ENCODE measurements around the gene ATRNL1. TPM values are rescaled to one million over a fixed set of nuclear protein-coding genes. Genes with fewer than 3 reads are reported as not detected.

ATRNL1 gene
- total RNA-seq, 1 experiment from 2014 or later: not detected

DNA sequence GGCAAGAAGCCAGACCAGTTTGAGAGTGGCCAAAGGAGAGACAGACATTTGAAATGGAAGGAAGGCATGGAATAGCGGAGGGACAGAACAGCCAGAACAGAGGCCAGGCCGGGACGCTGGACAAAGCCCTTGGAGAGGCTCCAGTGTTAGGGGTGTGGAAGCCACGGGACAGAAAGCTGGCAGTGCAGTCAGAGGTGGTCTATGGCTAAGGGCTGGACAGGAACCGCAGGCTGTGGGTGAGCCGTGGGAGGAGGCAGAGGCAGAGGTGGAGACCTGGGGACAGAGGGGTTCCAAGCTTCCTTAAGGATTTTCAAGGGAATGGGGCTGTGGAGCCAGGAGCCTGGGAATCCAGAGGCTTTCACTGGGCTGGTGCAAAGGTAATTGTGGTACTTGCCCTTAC, 878.8 kb downstream of the ATRNL1 start:
- no peaks in the 10 kb centered on the region for H3F3A ChIP-seq (ENCODE audit: low read length, unreplicated experiment)
- H3K79me2 ChIP-seq (ENCODE audit: low read length): no peaks in the 10 kb centered on the region
- no peak overlapping the region for H3K9ac ChIP-seq (ENCODE audit: low read length)
- no peak overlapping the region for H2AFZ ChIP-seq (ENCODE audit: low read length)
- intact Hi-C loops (cut with micrococcal nuclease): no loop called here
- ATAC-seq (no peak), DNase-seq (no peak)
- no peaks in the 10 kb centered on the region for H3K27me3 ChIP-seq (ENCODE audit: low read length)
- TF ChIP-seq EZH2 (IDR thresholded peaks at IDR 0.05; ENCODE audit: low read length, unreplicated experiment) (no peak), EZH2phosphoT487 (IDR thresholded peaks at IDR 0.05; ENCODE audit: borderline replicate concordance, low read length) (no peak)
- TF ChIP-seq, protein P1, sequence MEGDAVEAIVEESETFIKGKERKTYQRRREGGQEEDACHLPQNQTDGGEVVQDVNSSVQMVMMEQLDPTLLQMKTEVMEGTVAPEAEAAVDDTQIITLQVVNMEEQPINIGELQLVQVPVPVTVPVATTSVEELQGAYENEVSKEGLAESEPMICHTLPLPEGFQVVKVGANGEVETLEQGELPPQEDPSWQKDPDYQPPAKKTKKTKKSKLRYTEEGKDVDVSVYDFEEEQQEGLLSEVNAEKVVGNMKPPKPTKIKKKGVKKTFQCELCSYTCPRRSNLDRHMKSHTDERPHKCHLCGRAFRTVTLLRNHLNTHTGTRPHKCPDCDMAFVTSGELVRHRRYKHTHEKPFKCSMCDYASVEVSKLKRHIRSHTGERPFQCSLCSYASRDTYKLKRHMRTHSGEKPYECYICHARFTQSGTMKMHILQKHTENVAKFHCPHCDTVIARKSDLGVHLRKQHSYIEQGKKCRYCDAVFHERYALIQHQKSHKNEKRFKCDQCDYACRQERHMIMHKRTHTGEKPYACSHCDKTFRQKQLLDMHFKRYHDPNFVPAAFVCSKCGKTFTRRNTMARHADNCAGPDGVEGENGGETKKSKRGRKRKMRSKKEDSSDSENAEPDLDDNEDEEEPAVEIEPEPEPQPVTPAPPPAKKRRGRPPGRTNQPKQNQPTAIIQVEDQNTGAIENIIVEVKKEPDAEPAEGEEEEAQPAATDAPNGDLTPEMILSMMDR (conservative IDR thresholded peaks at IDR 0.05; ENCODE audit: low read depth, low read length): no peak
- no peaks in the 10 kb centered on the region for H3K36me3 ChIP-seq (ENCODE audit: low read depth, low read length)
- H3K9me2 ChIP-seq (replicated peaks; ENCODE audit: low read length): no peaks in the 10 kb centered on the region
- no peaks in the 10 kb centered on the region for H3K9me3 ChIP-seq (ENCODE audit: low read length)
- H3K4me3 ChIP-seq (ENCODE audit: low read length): no peak overlapping the region
- ChIA-PET CTCF (no interaction called here), POLR2A (ENCODE audit: unreplicated experiment) (no interaction called here)
- no TSS peak for BruUV-seq (replicated peaks)
- no peaks in the 10 kb centered on the region for H3K4me1 ChIP-seq (ENCODE audit: insufficient read depth, low read length)
- no peaks in the 10 kb centered on the region for H4K20me1 ChIP-seq (ENCODE audit: low read length)
- H3K27ac ChIP-seq (ENCODE audit: low read length): no peak overlapping the region
- H3K4me2 ChIP-seq (ENCODE audit: low read length): no peak overlapping the region

DNA sequence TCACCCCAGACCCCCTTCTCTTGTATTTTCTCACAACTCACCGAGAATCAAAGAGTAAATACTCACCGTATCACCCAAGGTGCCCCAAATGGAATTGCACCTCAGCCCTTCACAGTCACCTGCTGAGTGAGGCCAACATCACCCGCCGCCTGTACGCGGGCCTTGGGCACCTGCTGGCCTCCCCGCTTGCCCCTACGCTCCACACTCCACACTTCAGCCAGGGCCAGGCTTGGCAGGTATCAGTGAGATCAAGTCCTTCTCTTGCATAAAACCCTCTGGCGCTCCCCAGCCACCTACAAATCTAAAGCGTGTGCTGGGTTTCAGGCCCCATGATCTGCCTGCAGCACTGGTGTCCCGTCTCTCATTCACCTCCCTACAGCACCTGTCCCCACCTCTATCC, 879.3 kb downstream of the ATRNL1 start:
- ChIA-PET CTCF (no interaction called here), POLR2A (ENCODE audit: unreplicated experiment) (no interaction called here)
- ATAC-seq: no peak
- Histone ChIP-seq H3K27ac (ENCODE audit: low read length) (no peak overlapping the region), H4K20me1 (ENCODE audit: low read length) (no peaks in the 10 kb centered on the region), H3K79me2 (ENCODE audit: low read length) (no peaks in the 10 kb centered on the region), H2AFZ (ENCODE audit: low read length) (no peak overlapping the region), H3K9me2 (replicated peaks; ENCODE audit: low read length) (no peaks in the 10 kb centered on the region), H3K9me3 (ENCODE audit: low read length) (no peaks in the 10 kb centered on the region), H3K9ac (ENCODE audit: low read length) (no peak overlapping the region), H3K27me3 (ENCODE audit: low read length) (no peaks in the 10 kb centered on the region), H3K4me3 (ENCODE audit: low read length) (no peak overlapping the region), H3F3A (ENCODE audit: low read length, unreplicated experiment) (no peaks in the 10 kb centered on the region), H3K36me3 (ENCODE audit: low read depth, low read length) (no peaks in the 10 kb centered on the region), H3K4me2 (ENCODE audit: low read length) (no peak overlapping the region), H3K4me1 (ENCODE audit: insufficient read depth, low read length) (no peaks in the 10 kb centered on the region)
- intact Hi-C loops (cut with micrococcal nuclease): no loop called here
- TF ChIP-seq, protein P1 (conservative IDR thresholded peaks at IDR 0.05; ENCODE audit: low read depth, low read length): no peak
- TF ChIP-seq EZH2phosphoT487 (IDR thresholded peaks at IDR 0.05; ENCODE audit: borderline replicate concordance, low read length): no peak
- TF ChIP-seq EZH2 (IDR thresholded peaks at IDR 0.05; ENCODE audit: low read length, unreplicated experiment): no peak
- no TSS peak for BruUV-seq (replicated peaks)
- DNase-seq: no peak

DNA sequence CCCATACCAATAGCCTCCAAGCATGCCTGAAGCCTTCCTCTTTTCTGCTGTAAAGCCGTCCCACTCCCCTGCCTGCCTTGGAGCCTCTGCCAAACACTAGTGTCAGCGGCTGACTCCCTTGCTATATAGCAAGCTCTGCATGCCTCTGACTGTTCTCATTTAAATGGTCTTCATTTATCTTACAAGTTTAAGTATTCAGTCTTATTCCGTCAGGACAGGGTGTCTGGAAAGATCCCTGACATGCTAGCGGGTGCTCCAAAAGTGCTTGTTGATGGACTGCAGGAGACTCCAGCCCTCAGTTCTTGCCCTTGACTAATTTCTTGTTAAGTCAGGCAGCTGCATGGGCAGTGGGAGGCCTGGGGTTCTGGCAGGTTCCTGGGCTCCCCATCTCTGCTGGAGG, 881.2 kb downstream of the ATRNL1 start:
- Histone ChIP-seq H3K9me2 (replicated peaks; ENCODE audit: low read length) (no peaks in the 10 kb centered on the region), H4K20me1 (ENCODE audit: low read length) (no peaks in the 10 kb centered on the region), H3K27me3 (ENCODE audit: low read length) (no peaks in the 10 kb centered on the region), H3K4me1 (ENCODE audit: insufficient read depth, low read length) (no peaks in the 10 kb centered on the region), H3K36me3 (ENCODE audit: low read depth, low read length) (no peaks in the 10 kb centered on the region), H3K4me3 (ENCODE audit: low read length) (no peak overlapping the region), H3F3A (ENCODE audit: low read length, unreplicated experiment) (no peaks in the 10 kb centered on the region), H3K4me2 (ENCODE audit: low read length) (no peak overlapping the region), H3K27ac (ENCODE audit: low read length) (no peak overlapping the region), H3K9me3 (ENCODE audit: low read length) (no peaks in the 10 kb centered on the region), H2AFZ (ENCODE audit: low read length) (no peak overlapping the region), H3K9ac (ENCODE audit: low read length) (no peak overlapping the region), H3K79me2 (ENCODE audit: low read length) (no peaks in the 10 kb centered on the region)
- CTCF ChIA-PET: no interaction called here
- no TSS peak for BruUV-seq (replicated peaks)
- ATAC-seq (no peak), DNase-seq (no peak)
- TF ChIP-seq, protein P1 (conservative IDR thresholded peaks at IDR 0.05; ENCODE audit: low read depth, low read length): no peak
- no peak for TF ChIP-seq EZH2 (IDR thresholded peaks at IDR 0.05; ENCODE audit: low read length, unreplicated experiment)
- TF ChIP-seq EZH2phosphoT487 (IDR thresholded peaks at IDR 0.05; ENCODE audit: borderline replicate concordance, low read length): no peak
- POLR2A ChIA-PET (ENCODE audit: unreplicated experiment): no interaction called here
- intact Hi-C loops (cut with micrococcal nuclease): no loop called here
